ENCODE measurements around the gene DSC2. TPM values are rescaled to one million over a fixed set of nuclear protein-coding genes. Genes with fewer than 3 reads are reported as not detected.
"Not testable (repeated sequence)": the region's sequence is repeated elsewhere in the genome, so short reads cannot be mapped to it uniquely, and the experiment has no call there.

DSC2 gene
- total RNA-seq, 2 donors from 2014 or later = 141 to 184 TPM

- TF ChIP-seq CTCF (IDR thresholded peaks at IDR 0.05) = no peak
- DNase-seq = no peak
- H3K4me1 ChIP-seq = no peaks in the 10 kb centered on the region
- H3K36me3 ChIP-seq = no peaks in the 10 kb centered on the region
- H3K4me3 ChIP-seq = no peak overlapping the region
- intact Hi-C loops (cut with DNase I) = no loop called here
- no peaks in the 10 kb centered on the region for H3K27me3 ChIP-seq
- H3K9ac ChIP-seq (ENCODE audit: low read depth in 2 of 2, low read length in 2 of 2) = no peak overlapping the region
- no peaks in the 10 kb centered on the region for H3K9me3 ChIP-seq
- no peak overlapping the region for H3K27ac ChIP-seq
Observed at GRCh38 chr18:31138709-31139108, 36.5 kb upstream of the DSC2 start.

GRCh38 chr18:31134988-31135529, 32.8 kb upstream of the DSC2 start:
- no peaks in the 10 kb centered on the region for H3K4me1 ChIP-seq
- no peak overlapping the region for H3K27ac ChIP-seq
- no peaks in the 10 kb centered on the region for H3K9me3 ChIP-seq
- no peak for DNase-seq
- TF ChIP-seq CTCF (IDR thresholded peaks at IDR 0.05) = no peak
- intact Hi-C loops (cut with DNase I) = no loop called here
- H3K4me3 ChIP-seq = no peak overlapping the region
- no peak overlapping the region for H3K9ac ChIP-seq (ENCODE audit: low read depth in 2 of 2, low read length in 2 of 2)
- H3K27me3 ChIP-seq = no peaks in the 10 kb centered on the region
- H3K36me3 ChIP-seq = no peaks in the 10 kb centered on the region

GRCh38 chr18:31129398-31130115, 27.3 kb upstream of the DSC2 start:
- no peaks in the 10 kb centered on the region for H3K27me3 ChIP-seq
- no peak overlapping the region for H3K9ac ChIP-seq (ENCODE audit: low read depth in 2 of 2, low read length in 2 of 2)
- H3K9me3 ChIP-seq = no peaks in the 10 kb centered on the region
- H3K27ac ChIP-seq = no peak overlapping the region
- no peak overlapping the region for H3K4me3 ChIP-seq
- H3K4me1 ChIP-seq = no peaks in the 10 kb centered on the region
- no peak for TF ChIP-seq CTCF (IDR thresholded peaks at IDR 0.05)
- intact Hi-C loops (cut with DNase I) = no loop called here
- DNase-seq = no peak
- H3K36me3 ChIP-seq = no peaks in the 10 kb centered on the region

- H3K9me3 ChIP-seq = no peaks in the 10 kb centered on the region
- H3K36me3 ChIP-seq = no peaks in the 10 kb centered on the region
- no peak for DNase-seq
- H3K9ac ChIP-seq (ENCODE audit: low read depth in 2 of 2, low read length in 2 of 2) = no peak overlapping the region
- no peak overlapping the region for H3K4me3 ChIP-seq
- no peak overlapping the region for H3K27ac ChIP-seq
- no peaks in the 10 kb centered on the region for H3K4me1 ChIP-seq
- intact Hi-C loops (cut with DNase I) = no loop called here
- TF ChIP-seq CTCF (IDR thresholded peaks at IDR 0.05) = no peak
- no peaks in the 10 kb centered on the region for H3K27me3 ChIP-seq
Observed at GRCh38 chr18:31125878-31126277, 23.7 kb upstream of the DSC2 start.

- H3K27ac ChIP-seq; H3K9me3 ChIP-seq; intact Hi-C loops (cut with DNase I); H3K27me3 ChIP-seq; H3K4me1 ChIP-seq; H3K9ac ChIP-seq (ENCODE audit: low read depth in 2 of 2, low read length in 2 of 2); H3K4me3 ChIP-seq; H3K36me3 ChIP-seq; DNase-seq: not testable (repeated sequence)
Observed at GRCh38 chr18:31123125-31123524, 20.9 kb upstream of the DSC2 start.

GRCh38 chr18:31120594-31120993, 18.4 kb upstream of the DSC2 start:
- no peak overlapping the region for H3K9ac ChIP-seq (ENCODE audit: low read depth in 2 of 2, low read length in 2 of 2)
- H3K4me3 ChIP-seq = no peak overlapping the region
- no peaks in the 10 kb centered on the region for H3K36me3 ChIP-seq
- TF ChIP-seq CTCF (IDR thresholded peaks at IDR 0.05) = no peak
- H3K27me3 ChIP-seq = no peaks in the 10 kb centered on the region
- H3K9me3 ChIP-seq = no peaks in the 10 kb centered on the region
- intact Hi-C loops (cut with DNase I) = no loop called here
- no peak overlapping the region for H3K27ac ChIP-seq
- no peak for DNase-seq
- H3K4me1 ChIP-seq = no peaks in the 10 kb centered on the region
